GM19193 (cell line): ENCODE results near the gene CSRP3.

Source experiments
- POLR2A ChIP-seq: IDR thresholded peaks from 4 replicates; pipeline ENCODE4 v1.6.1; 2011; ENCODE audit not compliant: insufficient read depth, insufficient read length; ENCODE audit errors: extremely low read depth

Gene CSRP3

DNA sequence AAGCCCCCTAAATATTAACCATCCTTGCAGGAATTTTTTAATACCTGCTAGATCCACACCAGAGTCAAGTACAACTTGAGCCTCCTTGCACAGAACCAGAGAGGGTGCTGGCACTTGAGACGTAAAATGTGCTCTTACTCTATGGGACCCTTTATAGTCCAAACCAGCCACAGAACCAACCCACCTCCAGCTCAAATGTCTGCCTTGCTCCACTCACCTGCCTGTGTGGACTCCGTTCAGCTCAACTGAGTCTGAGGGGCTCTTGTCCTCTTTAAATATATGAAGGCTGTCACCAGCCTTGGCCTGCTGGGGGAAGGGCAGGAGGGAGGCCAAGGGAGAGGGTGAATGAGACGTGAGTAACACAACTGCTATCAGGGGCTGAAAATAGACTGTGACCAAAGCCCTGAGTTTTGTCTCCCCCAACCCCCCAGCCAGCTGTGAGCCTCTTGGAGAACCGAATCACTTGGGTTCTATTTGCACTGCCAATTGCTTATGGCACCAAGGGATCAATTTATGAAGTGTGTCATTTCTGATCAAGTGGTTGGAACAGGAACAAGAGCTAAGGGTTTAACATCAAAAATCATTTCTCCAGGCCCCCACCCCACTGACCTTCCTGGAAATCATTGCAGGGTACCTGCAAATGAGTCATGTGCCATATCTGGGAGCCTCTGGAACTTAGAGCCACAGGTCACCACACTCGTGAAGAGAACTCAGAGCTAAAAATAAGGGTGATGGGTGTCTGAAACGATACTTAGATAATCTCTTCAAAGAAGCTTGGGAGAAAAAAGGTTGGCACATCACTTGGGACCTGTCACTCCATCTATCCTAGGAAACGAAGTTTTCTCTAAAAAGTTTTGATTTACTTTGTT, at the start of gene CSRP3:
Gene CSRP3, minus strand, starts transcription at position 247 of the 869 bp plus-strand sequence. CDS start 9,535 bp downstream, outside the sequence.
- TF ChIP-seq POLR2A = no peak

DNA sequence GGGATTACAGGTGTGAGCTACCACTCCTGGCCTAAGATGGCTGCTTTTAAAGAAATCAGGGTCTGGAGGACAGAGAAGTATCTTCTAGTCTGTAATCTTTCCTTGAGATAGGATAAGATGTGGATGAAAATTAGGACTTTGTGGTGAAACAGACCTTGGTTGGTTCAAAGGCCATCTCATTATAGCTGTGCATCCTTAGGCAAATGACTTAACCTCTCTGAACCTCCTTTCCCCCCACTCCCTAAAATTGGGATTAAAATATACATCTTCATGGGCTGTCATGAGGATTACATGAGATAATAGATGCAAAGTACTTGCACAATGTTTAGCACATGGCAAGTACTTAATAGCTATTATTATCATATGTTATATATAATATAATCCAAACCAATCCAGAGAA, 49.8 kb upstream of the CSRP3 start:
- TF ChIP-seq POLR2A = no peak

DNA sequence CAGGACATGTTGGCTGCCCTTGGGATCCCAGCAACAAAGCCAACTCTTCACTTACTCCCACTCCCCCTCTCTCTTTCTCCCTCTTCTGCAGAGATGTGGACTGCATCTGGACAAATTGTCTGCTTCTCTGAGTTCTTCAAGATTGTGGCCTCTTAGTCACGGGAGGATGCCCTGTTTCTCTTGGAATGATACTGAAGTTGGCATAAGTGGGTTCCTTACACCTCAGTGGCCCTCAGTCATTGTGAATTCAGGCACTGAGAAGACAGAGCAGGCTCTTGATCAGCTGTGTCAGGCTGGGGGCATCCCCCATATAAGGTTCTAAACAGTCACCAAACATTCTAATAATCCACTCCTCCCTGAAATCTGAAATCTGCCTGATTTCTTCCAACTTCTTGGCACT, 45.0 kb upstream of the CSRP3 start:
- no peak for TF ChIP-seq POLR2A

DNA sequence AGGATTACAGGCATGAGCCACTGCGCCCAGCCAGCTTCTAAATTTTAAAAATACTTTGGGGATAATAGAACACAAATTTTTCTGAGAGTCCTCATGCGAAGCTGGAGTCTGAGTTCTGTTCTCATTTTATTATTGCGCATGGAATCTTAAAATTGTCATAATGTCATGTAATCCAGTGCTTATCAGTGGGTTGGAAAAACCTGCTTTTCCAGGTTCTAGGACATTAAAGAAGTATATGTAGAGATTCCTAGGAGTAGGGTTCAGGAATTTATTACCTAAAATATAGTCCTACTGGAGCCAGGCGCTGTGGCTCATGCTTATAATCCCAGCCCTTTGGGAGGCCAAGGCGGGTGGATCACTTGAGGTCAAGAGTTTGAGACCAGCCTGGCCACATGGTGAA, 43.6 kb upstream of the CSRP3 start:
- TF ChIP-seq POLR2A = no peak

GRCh38 chr11:19244621-19245020, 42.8 kb upstream of the CSRP3 start:
- TF ChIP-seq POLR2A = no peak

GRCh38 chr11:19244084-19244483, 42.3 kb upstream of the CSRP3 start:
- no peak for TF ChIP-seq POLR2A

DNA sequence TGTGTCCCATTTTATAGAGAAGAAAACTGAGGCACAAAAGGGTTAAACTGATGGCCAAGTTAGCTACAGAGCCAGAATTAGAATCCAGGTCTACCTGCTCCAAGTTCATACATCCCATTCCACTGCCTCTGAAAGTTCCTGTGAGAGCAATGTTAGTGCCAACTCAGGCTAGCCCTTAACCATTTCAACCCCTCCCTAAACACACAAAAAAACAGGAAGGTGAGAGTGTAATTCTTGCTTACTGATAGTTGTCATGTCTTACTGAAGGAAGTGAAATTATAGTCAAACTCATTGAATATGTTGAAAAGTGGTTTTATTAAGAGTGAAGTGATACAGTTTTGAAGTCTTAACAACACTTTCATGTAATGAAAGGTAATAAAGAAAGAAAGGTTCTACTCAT, 41.8 kb upstream of the CSRP3 start:
- TF ChIP-seq POLR2A = no peak

DNA sequence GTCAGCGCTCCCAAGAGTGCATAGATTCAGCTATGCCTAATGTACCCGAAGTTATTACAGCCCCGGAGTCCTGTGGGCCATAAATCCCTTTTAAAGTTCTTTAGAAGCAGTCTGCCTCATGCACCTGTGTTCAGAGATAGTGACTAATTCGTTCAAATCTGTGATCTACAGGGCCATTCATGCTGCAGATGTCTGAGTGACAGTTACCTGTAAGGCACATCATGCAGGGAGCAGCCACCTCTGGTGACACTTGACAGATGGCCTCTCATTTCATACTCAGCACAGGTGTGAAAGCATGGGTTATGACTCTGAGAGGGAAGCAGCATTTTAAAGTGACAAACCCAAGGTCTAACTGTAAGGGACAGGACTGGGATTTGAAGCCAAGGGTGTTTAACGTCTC, 41.4 kb upstream of the CSRP3 start:
- TF ChIP-seq POLR2A = no peak

- TF ChIP-seq POLR2A = no peak
Measured at GRCh38 chr11:19242179-19242932, 40.6 kb upstream of the CSRP3 start.

DNA sequence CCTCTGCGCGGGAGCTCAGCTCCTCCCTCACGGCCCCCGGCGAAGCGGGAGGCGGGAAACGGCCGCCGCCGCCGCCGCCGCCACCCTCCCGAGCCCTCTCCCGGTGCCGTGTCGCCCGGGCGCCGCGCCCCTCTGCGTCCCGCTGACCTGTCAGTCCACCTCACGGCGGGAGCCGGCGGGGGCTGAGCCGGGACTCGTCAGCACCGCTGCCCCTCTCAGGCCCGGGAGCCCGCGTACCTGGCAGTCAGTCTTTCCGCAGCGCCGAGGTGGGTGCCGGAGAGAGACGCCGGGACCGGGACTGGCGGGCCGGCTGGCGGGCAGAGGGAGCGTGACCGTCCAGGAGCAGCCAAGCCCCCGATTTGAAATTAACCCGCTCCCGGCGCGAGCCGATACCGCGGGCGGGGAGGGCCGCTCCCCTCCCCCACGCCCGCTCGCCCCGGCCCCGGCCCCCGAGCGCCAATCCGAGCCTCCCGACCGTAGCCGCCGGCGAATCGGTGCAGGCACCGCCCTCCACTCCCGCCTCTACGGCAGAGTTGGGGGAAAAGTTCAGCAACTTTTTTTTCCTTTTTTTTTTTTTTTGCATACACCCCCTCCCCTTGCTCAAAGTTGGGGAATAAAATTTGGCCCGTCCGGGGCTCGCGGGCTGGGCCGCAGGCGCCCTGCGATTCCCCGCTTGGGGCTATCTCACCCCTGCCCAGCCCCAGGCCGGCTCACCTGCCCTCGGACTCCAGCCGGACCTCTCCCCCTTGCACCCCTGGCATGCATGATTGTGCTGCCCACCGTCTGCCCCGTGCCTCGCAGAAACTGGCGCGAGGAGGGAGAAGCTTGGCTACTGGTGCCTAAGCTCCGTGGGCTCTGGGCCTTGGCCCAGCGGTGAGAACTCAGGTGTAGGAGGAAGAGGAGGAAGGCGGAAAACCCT, 39.7 kb upstream of the CSRP3 start:
- TF ChIP-seq POLR2A = peak; percentile 43

GRCh38 chr11:19240420-19241259, 38.9 kb upstream of the CSRP3 start, which contains the start of gene E2F8:
Gene E2F8 (minus strand): TSS chr11:19240945. CDS start chr11:19240121, 824 bp downstream.
- TF ChIP-seq POLR2A = peak; percentile 46

GRCh38 chr11:19239039-19239438, 37.3 kb upstream of the CSRP3 start:
- no peak for TF ChIP-seq POLR2A

GRCh38 chr11:19237813-19238212, 36.0 kb upstream of the CSRP3 start:
- TF ChIP-seq POLR2A = no peak

GRCh38 chr11:19237381-19237780, 35.6 kb upstream of the CSRP3 start:
- TF ChIP-seq POLR2A = no peak
